DMS 273 treated with DMSO at 0.1 percent for 48 hours (cell line): Measurements from ENCODE around the gene ACER3.
"Not testable (repeated sequence)": the region's sequence is repeated elsewhere in the genome, so short reads cannot be mapped to it uniquely, and the experiment has no call there.

Experiments used
- DNase-seq: peaks from one replicate; lab custom pipeline; 2025; lab: John Stamatoyannopoulos, UW

ACER3 gene

DNA sequence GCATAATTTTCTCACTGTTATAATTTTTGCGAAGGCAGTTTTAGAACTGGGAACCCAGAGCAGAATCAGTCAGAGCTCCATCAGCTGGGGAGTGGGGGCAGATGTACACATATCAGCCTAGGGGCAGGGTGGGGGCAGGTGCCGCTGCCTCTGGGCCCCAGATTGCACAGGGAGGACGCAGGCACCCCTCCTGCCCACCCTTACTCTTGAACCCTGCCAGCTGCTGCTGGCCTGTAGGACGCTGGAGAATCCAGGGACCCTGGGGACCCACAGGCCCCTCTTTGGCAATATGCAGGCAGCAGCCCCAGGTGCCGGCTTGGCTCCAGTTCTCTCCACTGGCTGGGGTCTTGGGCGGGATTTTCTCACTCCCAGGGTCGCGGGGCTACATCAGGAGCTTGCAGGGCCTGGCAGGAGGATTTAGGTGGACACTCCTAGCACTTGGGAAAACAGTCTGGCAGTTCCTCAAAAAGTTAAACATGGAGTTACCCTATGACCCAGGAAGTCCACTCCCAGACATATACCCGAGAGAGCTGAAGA is 197.3 kb downstream of the ACER3 start:
- no peak for DNase-seq

DNA sequence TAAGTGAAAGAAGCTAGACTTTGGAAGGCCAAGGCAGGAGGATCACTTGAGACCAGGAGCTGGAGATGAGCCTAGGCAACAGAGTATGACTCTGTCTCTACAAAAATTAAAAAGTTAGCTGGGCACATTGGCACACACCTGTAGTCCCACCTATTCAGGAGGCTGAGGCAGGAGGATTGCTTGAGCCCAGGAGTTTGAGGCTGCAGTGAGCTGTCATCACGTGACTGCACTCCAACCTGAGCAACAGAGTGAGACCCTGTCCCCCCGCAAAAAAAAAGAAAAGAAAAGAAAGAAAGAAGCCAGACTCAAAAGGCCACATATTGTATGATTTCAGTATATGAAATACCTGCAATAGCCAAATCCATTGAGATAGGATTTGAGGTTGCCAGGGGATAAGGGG is 198.2 kb downstream of the ACER3 start:
- no peak for DNase-seq

GRCh38 chr11:77059806-77060205 is 199.1 kb downstream of the ACER3 start:
- no peak for DNase-seq

DNA sequence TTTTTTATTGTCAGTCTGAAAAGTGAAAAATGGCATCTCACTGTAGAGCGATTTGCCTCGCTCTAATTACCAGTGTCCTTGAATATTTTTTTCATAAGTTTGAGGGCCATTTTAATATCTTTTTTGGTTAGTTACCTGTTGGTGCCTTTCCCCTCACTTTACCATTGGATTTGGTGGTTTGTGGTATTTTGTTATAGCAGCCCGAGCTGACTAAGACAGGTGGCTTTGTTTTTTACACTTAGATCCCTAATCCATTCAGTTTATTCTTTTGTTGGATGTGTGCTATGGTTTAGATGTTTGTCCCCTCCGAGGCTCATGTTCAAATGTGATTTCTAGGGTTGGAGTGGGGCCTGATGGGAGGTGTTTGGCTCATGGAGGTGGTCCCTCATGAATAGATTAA is 199.5 kb downstream of the ACER3 start:
- no peak for DNase-seq

DNA sequence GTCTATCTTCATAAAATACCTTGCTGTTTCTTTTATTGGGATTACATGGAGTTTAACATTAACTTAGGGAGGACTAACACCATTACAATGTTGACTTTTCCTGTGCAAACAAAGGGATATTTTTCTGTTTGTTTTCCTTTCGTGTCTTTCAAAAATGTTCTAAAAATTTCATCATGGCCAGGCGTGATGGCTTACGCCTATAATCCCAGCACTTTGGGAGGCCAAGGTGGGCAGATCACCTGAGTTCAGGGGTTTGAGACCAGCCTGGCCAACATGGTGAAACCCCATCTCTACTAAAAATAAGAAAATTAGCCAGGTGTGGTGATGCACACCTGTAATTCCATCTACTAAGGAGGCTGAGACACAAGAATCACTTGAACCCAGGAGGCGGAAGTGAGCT is 200.5 kb downstream of the ACER3 start:
- not testable (repeated sequence) for DNase-seq

- no peak for DNase-seq
These were observed 202.2 kb downstream of the ACER3 start for GRCh38 chr11:77062924-77063323.

DNA sequence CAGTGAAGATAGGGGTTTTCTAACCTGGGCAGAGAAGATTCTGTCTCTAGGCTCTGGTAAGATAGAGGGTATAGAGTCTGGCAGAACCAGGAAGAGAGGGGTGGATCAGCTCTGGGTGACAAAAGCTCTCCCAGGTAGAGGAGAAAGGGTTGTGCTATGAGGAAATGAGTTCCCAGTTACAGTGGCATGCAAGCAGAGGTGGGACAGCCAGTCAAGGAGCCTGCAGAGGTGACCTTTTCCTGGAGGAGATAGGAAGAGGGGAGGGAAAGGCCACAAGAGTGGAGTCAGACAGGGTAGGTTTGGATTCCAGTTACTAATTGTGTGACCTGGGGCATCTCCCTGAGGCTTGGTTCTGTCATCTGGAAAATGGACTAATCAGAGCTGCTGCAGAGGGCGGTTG is 202.7 kb downstream of the ACER3 start:
- no peak for DNase-seq

GRCh38 chr11:77063861-77064260 is 203.1 kb downstream of the ACER3 start:
- DNase-seq: no peak

DNA sequence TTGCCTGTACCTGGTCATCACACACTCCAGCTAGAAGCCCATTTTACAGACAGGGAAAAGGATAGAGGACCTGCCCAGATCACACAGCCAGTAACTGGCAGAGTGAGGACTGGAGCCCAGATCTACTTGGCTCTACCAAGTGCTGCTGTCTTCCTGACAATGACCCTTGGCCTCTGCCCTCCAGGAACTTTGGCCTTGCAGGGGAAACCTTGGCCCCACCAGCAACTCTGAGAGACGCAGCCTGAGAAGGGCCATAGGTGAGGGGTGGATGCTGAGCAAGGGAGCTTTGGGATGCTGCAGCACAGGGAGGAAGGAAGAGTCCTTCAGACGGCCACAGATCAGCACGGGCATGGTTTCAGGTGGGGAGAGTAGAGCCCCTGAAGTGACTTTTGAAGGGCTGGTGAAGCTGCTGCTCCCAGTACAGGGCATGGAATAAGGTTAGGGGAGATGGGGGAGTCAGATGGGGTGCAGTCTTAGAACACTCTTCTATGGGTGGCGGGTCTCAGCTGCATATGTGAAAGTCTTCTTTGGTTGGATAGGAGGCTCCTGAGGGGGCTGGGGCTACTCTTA is 204.0 kb downstream of the ACER3 start:
- DNase-seq: no peak

DNA sequence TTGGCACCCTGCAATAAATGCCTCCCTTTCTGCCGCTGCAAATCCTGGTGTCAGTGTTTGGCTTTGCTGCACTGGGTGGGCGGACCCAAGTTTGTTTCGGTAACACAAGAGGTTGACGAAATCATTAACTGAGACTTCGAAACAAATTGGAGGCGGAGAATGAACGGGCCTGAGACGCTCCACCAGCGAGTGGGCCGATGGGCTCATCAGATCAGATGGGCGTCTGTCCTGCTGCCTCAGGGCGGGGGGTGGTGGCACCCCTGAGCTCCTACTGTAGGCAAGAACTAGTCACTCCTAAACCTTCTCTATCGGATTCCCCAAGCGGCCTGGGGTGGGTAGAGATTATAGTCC is 205.1 kb downstream of the ACER3 start:
- DNase-seq: no peak

DNA sequence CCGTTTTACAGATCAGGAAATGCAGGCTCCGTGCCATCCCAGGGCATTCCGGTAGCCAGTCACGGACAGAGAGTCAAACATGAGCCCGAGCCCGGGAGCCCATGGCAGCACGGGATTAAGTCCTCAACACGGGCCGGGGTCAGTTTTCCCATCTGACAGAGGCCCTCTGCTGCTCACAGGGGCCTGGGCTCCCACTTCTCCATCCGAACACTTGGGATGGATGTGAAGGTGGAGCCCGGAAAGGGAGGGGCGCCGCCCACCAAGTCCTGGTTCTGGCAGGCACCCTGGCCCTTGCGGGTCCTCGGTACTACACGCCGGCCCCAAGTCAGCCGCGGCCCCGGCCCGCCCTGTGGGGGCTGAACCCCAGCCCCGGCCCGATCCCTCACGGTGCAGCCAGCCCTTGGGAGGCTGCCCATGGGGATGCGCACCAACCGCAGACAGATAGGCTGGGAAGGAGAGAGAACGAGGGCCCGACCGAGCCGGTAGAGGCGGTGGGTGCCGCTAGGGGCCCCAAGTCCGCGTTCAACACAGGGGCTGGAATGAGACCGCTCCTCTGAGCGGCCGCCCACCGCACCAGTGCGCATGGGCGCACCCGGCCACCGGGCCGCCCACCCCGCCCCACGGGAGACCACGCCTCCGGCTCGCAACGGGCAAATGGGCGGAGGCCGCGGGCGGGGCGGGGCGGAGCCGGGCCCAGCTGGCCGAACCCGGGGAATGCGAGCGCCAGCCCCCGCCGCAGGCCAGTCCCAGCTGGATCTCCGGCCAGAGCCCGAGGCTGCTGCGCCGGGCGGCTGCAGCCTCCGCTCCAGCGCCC is 205.7 kb downstream of the ACER3 start, which contains the start of gene CAPN5:
CAPN5 (plus strand) TSS at position 743 of the 814 bp plus-strand sequence. CDS start 17,916 bp downstream, outside the sequence.
- DNase-seq: peak; percentile 31

- DNase-seq: no peak
These were observed 207.2 kb downstream of the ACER3 start for GRCh38 chr11:77067861-77068443.

DNA sequence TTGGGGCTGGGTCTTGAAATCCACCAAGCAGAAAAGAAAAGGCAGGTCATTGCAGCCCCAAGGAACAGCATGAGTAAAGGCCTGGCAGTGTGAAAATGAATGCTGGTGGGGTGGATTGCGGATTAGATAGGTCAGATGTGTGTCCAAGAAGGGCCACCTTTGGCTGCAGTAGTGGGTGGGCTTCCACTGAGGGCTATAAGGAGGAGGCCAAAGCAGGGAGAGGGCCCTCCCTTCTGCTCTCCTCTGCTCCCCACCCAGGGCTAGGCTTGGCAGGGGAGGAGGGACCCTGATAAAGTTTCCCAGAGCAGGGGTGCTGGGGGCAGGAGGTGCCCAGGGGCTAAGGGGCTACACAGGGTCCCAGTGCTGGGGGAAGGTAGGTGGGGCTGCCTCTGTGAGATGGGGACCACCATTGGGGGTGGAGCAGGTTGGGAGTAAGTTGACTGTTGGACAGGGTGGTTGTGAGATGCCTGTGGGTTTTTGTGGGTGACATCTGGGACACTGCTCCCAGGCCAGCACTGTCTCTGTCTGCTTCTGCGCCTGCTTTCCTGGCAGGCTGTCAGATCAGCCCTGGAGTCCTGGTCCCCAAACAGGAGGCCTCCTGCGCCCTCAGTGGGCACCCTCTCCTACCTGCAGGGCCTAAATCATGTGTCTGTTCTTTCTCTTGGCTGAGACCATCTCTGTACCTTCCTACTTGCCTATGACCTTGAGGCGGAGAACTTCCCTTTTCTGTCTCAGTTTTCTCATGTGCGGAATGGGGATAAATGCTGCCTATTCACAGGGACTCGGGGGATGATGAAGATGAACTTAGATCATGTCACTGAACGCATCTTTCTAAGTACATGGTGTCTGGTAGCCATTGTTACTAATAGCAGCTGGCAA is 208.0 kb downstream of the ACER3 start:
- DNase-seq: no peak

DNA sequence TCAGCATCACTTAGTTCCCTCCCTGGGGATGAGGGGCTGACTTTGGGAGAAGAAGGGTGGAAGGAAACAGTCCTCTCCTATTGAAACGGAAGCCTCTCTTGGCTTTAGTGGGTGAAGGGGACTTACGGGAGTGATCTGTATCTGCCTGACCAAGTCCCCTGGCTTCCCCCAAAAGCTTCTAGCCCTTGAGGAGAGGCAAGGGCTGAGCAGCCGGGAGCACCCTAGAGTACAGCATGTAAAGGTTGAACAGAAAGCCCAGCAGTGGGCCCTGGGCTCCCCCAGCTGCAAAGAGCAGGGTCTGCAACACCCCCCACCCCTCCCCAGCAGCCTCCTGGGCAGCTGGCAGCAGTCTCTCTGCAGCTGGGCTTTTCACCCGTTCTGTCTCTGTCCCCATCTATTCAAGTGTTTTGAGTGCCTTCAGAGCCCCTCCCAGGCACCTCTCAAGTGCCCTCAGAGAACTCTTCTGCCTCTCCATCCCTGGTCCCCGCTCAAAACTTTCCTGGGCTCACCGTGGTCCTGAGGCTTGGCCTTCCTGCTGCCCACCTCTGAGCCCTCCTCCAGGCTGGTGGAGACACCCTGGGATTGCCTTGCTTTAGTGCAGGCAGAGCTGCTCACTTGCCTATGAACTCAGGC is 208.7 kb downstream of the ACER3 start:
- DNase-seq: no peak

DNA sequence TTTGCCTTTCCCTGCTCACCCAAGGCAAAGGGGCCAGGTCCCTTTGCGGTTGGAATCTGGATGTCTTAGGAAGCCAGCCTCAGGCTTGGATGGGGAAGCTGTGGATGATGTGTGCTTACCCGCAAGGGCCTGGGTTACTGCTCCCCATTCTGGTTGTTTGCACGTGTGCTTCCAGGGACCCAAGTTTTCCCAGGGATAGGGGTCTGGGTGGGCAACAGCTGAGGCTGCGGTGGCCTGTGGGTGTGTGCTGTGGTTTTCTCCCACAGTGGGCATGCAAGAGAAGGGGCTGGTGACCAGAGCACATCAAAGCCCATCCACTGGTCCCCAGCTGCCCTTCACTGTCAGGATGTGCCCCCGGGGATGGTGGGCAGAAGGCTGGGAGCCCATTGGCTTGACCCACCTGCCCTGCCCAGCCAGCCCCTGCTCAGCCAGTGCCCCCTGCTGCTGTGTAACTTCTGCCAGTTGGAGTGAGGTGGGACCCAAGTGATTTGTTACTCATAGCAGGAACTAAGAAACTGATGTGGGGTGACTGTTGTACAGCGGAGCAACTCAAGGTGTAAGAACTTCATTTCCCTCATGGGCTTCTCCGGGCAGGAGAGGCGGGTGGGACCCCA is 209.4 kb downstream of the ACER3 start:
- no peak for DNase-seq

GRCh38 chr11:77071077-77071476 is 210.4 kb downstream of the ACER3 start:
- DNase-seq: no peak

DNA sequence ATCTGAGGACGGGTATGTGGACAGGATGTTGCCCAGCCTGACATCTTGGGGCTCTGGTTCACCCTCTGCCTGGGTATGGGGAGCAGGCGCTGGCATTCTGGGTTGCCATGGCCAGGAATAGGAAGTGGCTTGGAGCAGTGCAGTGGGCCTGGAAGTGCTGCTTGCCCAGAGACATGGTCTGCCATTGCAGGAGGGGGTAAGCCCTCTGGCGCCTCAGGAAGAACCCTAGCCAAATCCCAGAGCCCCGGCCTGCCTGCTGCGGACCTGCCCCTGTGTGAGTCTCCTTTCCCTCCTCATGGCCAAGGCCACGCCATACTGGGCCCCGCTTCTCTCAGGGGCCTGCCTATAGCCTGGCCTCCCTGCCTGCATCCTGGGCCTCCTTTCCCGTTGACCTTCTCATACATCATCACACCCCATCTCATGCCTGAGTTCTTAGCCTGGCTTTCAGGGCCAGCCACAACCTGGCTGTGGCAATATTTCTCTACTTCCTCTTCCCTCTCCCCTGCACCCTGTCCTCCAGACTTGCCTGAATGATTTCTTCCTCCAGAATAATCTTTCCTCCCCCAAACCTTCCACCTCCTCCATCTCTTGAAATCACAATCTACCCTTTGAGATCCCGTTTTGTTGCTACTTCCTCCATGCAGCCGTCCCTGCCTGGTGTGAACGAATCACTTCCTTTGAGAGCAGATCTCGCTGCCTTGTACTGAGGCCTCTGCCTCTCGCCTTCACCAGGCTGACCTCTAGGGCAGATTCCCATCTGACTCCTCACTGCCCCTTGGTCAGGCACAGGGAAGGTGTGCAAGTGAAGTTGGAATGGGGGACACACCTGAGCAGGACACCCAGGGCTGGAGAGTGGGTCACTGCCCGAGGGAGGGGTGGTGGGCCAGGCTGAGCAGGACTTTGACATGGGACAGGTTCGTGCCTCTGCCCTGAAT is 211.2 kb downstream of the ACER3 start:
- no peak for DNase-seq

GRCh38 chr11:77072851-77073327 is 212.2 kb downstream of the ACER3 start:
- no peak for DNase-seq

- DNase-seq: peak; percentile 48
These were observed 212.7 kb downstream of the ACER3 start for GRCh38 chr11:77073328-77074001.
